Posterior cingulate gyrus (tissue), 11 donors: ENCODE measurements around the gene MTFP1.
"Not testable (repeated sequence)": the region's sequence is repeated elsewhere in the genome, so short reads cannot be mapped to it uniquely, and the experiment has no call there.

Experiments used
- DNase-seq, 10 donors: peaks; one replicate each; pipeline versions ENCODE4 v3.0.0 to v3.0.0-alpha.2; 2020 to 2021; ENCODE audit warnings: mixed read lengths in 3 of 10
- intact Hi-C: fragments of 100-400 bp; cut with DNase I; formaldehyde crosslinking; loops from one replicate; pipeline ENCODE4 v1.15.1; 2023

The MTFP1 gene

GRCh38 chr22:30445438-30446145 lies 20.0 kb downstream of the MTFP1 start:
- intact Hi-C loops: no loop called here
- DNase-seq: peak in 1 of 10 donors; percentile 5

- DNase-seq: peak in 2 of 10 donors; percentile 43 to 62
- intact Hi-C loops: no loop called here
Observed at GRCh38 chr22:30447656-30448055, 22.1 kb downstream of the MTFP1 start.

GRCh38 chr22:30451488-30451887 lies 25.9 kb downstream of the MTFP1 start:
- intact Hi-C loops: not testable (repeated sequence)
- DNase-seq: peak in 1 of 10 donors; percentile 25

GRCh38 chr22:30452861-30453260 lies 27.3 kb downstream of the MTFP1 start:
- peak in 1 of 10 donors; percentile 13 for DNase-seq
- intact Hi-C loops: no loop called here

GRCh38 chr22:30453731-30454510 lies 28.4 kb downstream of the MTFP1 start:
- intact Hi-C loops: no loop called here
- DNase-seq: peak in 1 of 10 donors; percentile 50

GRCh38 chr22:30455075-30455840 lies 29.7 kb downstream of the MTFP1 start:
- DNase-seq: peak in 1 of 10 donors; percentile 55
- intact Hi-C loops: no loop called here

- peak in 3 of 10 donors; percentile 36 to 87 (median 40) for DNase-seq
- intact Hi-C loops: no loop called here
Observed at GRCh38 chr22:30457981-30458380, 32.4 kb downstream of the MTFP1 start.

GRCh38 chr22:30459181-30460052 lies 33.8 kb downstream of the MTFP1 start:
- intact Hi-C loops: no loop called here
- no peak for DNase-seq

- DNase-seq: peak in 1 of 10 donors; percentile 62
- intact Hi-C loops: no loop called here
Observed at GRCh38 chr22:30460147-30460546, 34.6 kb downstream of the MTFP1 start.

- DNase-seq, intact Hi-C loops: not testable (repeated sequence)
Observed at GRCh38 chr22:30460555-30460954, 35.0 kb downstream of the MTFP1 start.

GRCh38 chr22:30469165-30469564 lies 43.6 kb downstream of the MTFP1 start:
- intact Hi-C loops: no loop called here
- no peak for DNase-seq

- intact Hi-C loops: no loop called here
- no peak for DNase-seq
Observed at GRCh38 chr22:30470655-30471054, 45.1 kb downstream of the MTFP1 start.

- DNase-seq: peak in 3 of 10 donors; percentile 13 to 78 (median 77)
- intact Hi-C loops: no loop called here
Observed at GRCh38 chr22:30471616-30472318, 46.2 kb downstream of the MTFP1 start, which contains the start of gene SEC14L3. SEC14L3 (minus strand) TSS chr22:30472017; CDS start chr22:30471958, 59 bp downstream.

GRCh38 chr22:30472994-30473720 lies 47.6 kb downstream of the MTFP1 start:
- DNase-seq: peak in 1 of 10 donors; percentile 9
- intact Hi-C loops: no loop called here

- DNase-seq: peak in 1 of 10 donors; percentile 30
- intact Hi-C loops: no loop called here
Observed at GRCh38 chr22:30474121-30474520, 48.6 kb downstream of the MTFP1 start.

- DNase-seq: peak in 1 of 10 donors; percentile 25
- intact Hi-C loops: no loop called here
Observed at GRCh38 chr22:30474683-30475424, 49.3 kb downstream of the MTFP1 start.
